AG04450 (cell line): ENCODE results near the gene SEMA5A. TPM values are rescaled to one million over a fixed set of nuclear protein-coding genes. Genes with fewer than 3 reads are reported as not detected.

Experiments used
- CTCF ChIA-PET: fragments of 300-600, 350-600 bp; formaldehyde crosslinking; extraction: SDS; loops from one replicate; lab custom pipeline; 2022; ENCODE audit warnings: antibody characterized with exemption, inconsistent platforms; lab: Charles Lee
- POLR2A ChIA-PET: fragments of 350-600 bp; formaldehyde crosslinking; extraction: SDS; loops from one replicate; lab custom pipeline; 2021; ENCODE audit warnings: antibody characterized with exemption, inconsistent platforms; lab: Yijun Ruan, JAX
- DNase-seq: peaks from one replicate; pipeline ENCODE4 v3.0.0-alpha.2; 2011; ENCODE audit warnings: low read depth, low spot score
- H3K27ac ChIP-seq: one replicate; pipeline ENCODE4 v1.5.1; 2012; ENCODE audit warnings: low read depth, low read length, control low read depth
- H3K27me3 ChIP-seq: one replicate; pipeline ENCODE4 v1.6.0; 2012; ENCODE audit warnings: low read length; ENCODE audit not compliant: control insufficient read depth, insufficient read depth
- H3K4me3 ChIP-seq: 2 replicates; pipeline ENCODE4 v1.5.1; 2011; ENCODE audit warnings: mild to moderate bottlenecking, low read depth, low read length, control low read depth
- H3K9me3 ChIP-seq: 2 replicates; pipeline ENCODE4 v1.5.1; 2012; ENCODE audit warnings: low read length; ENCODE audit not compliant: control insufficient read depth, insufficient read depth
- CTCF ChIP-seq: IDR thresholded peaks from 2 replicates; pipeline ENCODE4 v1.5.1; 2011; ENCODE audit warnings: low read depth, low read length, control low read depth, inconsistent platforms
- polyA plus RNA-seq: library from polyadenylated mRNA; depleted of rRNA; stranded (reverse); fragments of >200 nt; gene quantifications from 2 replicates; pipeline ENCODE4 v1.2.3, GENCODE V29; 2011

Gene SEMA5A
- polyA plus RNA-seq, 1 experiment = 31.8 TPM

- ChIA-PET POLR2A (no interaction called here), CTCF (no interaction called here)
- no peak for TF ChIP-seq CTCF
- Histone ChIP-seq H3K4me3 (no peak overlapping the region), H3K9me3 (no peaks in the 10 kb centered on the region), H3K27me3 (no peaks in the 10 kb centered on the region), H3K27ac (no peak overlapping the region)
- DNase-seq = no peak
Observed at GRCh38 chr5:9314558-9314957, 231.3 kb downstream of the SEMA5A start.

GRCh38 chr5:9313751-9314150 lies 232.1 kb downstream of the SEMA5A start:
- H3K4me3 ChIP-seq = no peak overlapping the region
- CTCF ChIA-PET = no interaction called here
- no peak for DNase-seq
- H3K9me3 ChIP-seq = no peaks in the 10 kb centered on the region
- H3K27me3 ChIP-seq = no peaks in the 10 kb centered on the region
- no peak overlapping the region for H3K27ac ChIP-seq
- TF ChIP-seq CTCF = no peak
- POLR2A ChIA-PET = no interaction called here

GRCh38 chr5:9307150-9307549 lies 238.7 kb downstream of the SEMA5A start:
- no peak overlapping the region for H3K4me3 ChIP-seq
- ChIA-PET POLR2A (no interaction called here), CTCF (no interaction called here)
- H3K9me3 ChIP-seq = no peaks in the 10 kb centered on the region
- DNase-seq = no peak
- no peak overlapping the region for H3K27ac ChIP-seq
- no peaks in the 10 kb centered on the region for H3K27me3 ChIP-seq
- TF ChIP-seq CTCF = no peak

- no peak overlapping the region for H3K4me3 ChIP-seq
- H3K27ac ChIP-seq = no peak overlapping the region
- H3K9me3 ChIP-seq = no peaks in the 10 kb centered on the region
- no peak for DNase-seq
- H3K27me3 ChIP-seq = no peaks in the 10 kb centered on the region
- ChIA-PET CTCF (no interaction called here), POLR2A (no interaction called here)
- TF ChIP-seq CTCF = no peak
Observed at GRCh38 chr5:9302218-9302617, 243.7 kb downstream of the SEMA5A start.

GRCh38 chr5:9301200-9301599 lies 244.7 kb downstream of the SEMA5A start:
- Histone ChIP-seq H3K27ac (no peak overlapping the region), H3K27me3 (no peaks in the 10 kb centered on the region), H3K9me3 (no peaks in the 10 kb centered on the region), H3K4me3 (no peak overlapping the region)
- no peak for TF ChIP-seq CTCF
- ChIA-PET CTCF (no interaction called here), POLR2A (no interaction called here)
- DNase-seq = no peak
